T-helper 2 cell (primary cell): ENCODE data around the gene MSH6.

Experiments
- DNase-seq, 5 experiments: peaks; one replicate each; pipeline versions ENCODE4 v3.0.0 to v3.0.0-alpha.2; 2012 to 2022
- total RNA-seq, 2 donors: gene quantifications; one replicate each; lab custom pipeline; 2026; lab: John Stamatoyannopoulos, UW

Gene MSH6
- 86.1 to 118 reads per million in 2 donors for total RNA-seq

GRCh38 chr2:47782671-47783485 is at the start of gene MSH6:
MSH6 (plus strand) TSS chr2:47783145; CDS start chr2:47783234, 89 bp downstream.
- DNase-seq, result peak; percentile 80 to 93 (median 85)

- DNase-seq, result no peak
Observed at GRCh38 chr2:47735136-47735869, 47.6 kb upstream of the MSH6 start.

GRCh38 chr2:47735912-47736311 is 47.0 kb upstream of the MSH6 start:
- DNase-seq, result no peak

GRCh38 chr2:47737191-47737975 is 45.6 kb upstream of the MSH6 start:
- DNase-seq, result no peak

- DNase-seq, result no peak
Observed at GRCh38 chr2:47738331-47738730, 44.6 kb upstream of the MSH6 start.

GRCh38 chr2:47741101-47741500 is 41.8 kb upstream of the MSH6 start:
- DNase-seq, result no peak

GRCh38 chr2:47741637-47742036 is 41.3 kb upstream of the MSH6 start:
- DNase-seq, result peak in 1 of 5 experiments; percentile 20

GRCh38 chr2:47744074-47744473 is 38.9 kb upstream of the MSH6 start:
- peak in 1 of 5 experiments; percentile 20 for DNase-seq

- DNase-seq, result no peak
Observed at GRCh38 chr2:47747878-47748277, 35.1 kb upstream of the MSH6 start.

- DNase-seq, result peak in 1 of 5 experiments; percentile 4
Observed at GRCh38 chr2:47751856-47752414, 31.0 kb upstream of the MSH6 start.

GRCh38 chr2:47767497-47767844 is 15.5 kb upstream of the MSH6 start:
- DNase-seq, result no peak

GRCh38 chr2:47767880-47768609 is 14.9 kb upstream of the MSH6 start:
- peak; percentile 38 to 61 (median 54) for DNase-seq

GRCh38 chr2:47769318-47769717 is 13.6 kb upstream of the MSH6 start:
- no peak for DNase-seq

- DNase-seq, result no peak
Observed at GRCh38 chr2:47771211-47771610, 11.7 kb upstream of the MSH6 start.

GRCh38 chr2:47772343-47772742 is 10.6 kb upstream of the MSH6 start:
- DNase-seq, result no peak

- DNase-seq, result no peak
Observed at GRCh38 chr2:47774567-47774966, 8.4 kb upstream of the MSH6 start.

- DNase-seq, result no peak
Observed at GRCh38 chr2:47777277-47777937, 5.5 kb upstream of the MSH6 start.

GRCh38 chr2:47778698-47779425 is 4.1 kb upstream of the MSH6 start:
- DNase-seq, result no peak

GRCh38 chr2:47779426-47779790 is 3.5 kb upstream of the MSH6 start:
- no peak for DNase-seq

GRCh38 chr2:47782381-47782670 is 619 bp upstream of the MSH6 start:
- no peak for DNase-seq
